Measurements from ENCODE around the gene PABPC1L.

PABPC1L gene

DNA sequence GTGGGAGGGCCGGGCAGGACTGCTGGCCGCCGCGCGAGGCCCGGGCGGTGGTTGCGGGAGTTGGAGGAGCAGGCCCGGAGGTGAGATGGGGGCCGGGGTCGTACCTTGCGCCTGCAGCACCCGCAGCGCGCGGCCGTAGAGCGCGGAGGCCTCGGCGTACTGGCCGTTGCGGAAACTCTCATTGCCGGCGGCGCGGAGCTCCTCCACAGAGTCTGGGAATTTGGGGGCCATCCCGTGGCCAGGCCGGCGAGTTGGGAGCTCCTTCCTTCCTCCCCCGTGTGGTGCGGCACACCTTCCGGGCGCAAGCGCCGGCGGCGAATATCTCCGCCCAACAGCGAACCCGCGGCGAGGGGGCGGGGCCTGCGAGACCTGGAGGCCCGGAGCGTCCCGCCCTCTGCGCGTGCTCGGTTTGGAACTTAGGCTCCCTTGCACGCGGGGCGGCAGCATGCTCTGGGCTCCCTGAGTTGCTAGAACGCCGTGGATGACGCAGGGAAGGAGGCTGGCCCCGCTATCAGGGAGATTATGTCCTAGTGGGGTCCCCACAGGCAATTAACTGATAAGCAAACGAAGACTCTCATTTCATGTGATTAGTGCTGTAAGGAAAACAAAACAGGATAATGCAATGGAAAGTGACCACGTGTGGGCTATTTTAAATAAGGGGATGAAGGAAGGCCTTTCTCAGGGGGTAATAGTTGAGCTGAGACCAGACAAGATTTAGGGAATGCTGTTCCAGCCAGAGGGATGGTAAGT is 50.4 kb downstream of the PABPC1L start, which contains the start of gene TOMM34 (continued):
- TF ChIP-seq, protein P1, sequence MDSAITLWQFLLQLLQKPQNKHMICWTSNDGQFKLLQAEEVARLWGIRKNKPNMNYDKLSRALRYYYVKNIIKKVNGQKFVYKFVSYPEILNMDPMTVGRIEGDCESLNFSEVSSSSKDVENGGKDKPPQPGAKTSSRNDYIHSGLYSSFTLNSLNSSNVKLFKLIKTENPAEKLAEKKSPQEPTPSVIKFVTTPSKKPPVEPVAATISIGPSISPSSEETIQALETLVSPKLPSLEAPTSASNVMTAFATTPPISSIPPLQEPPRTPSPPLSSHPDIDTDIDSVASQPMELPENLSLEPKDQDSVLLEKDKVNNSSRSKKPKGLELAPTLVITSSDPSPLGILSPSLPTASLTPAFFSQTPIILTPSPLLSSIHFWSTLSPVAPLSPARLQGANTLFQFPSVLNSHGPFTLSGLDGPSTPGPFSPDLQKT (IDR thresholded peaks at IDR 0.05; ENCODE audit: borderline replicate concordance, low read depth, low read length) = no peak
- TF ChIP-seq ZNF660 (tag by site-specific recombination; IDR thresholded peaks at IDR 0.05) (no peak), ZNF302 (tag by site-specific recombination; IDR thresholded peaks at IDR 0.05; ENCODE audit: low read depth) (no peak), ZNF211 (tag by site-specific recombination; IDR thresholded peaks at IDR 0.05; ENCODE audit: low read depth) (no peak), ZNF610 (tag by site-specific recombination; IDR thresholded peaks at IDR 0.05; ENCODE audit: borderline replicate concordance) (peak; percentile 50; the same call in 1 of the 2 replicates), KLF8 (tag by site-specific recombination; IDR thresholded peaks at IDR 0.05) (peak; percentile 62; the same call in 1 of the 2 replicates)

DNA sequence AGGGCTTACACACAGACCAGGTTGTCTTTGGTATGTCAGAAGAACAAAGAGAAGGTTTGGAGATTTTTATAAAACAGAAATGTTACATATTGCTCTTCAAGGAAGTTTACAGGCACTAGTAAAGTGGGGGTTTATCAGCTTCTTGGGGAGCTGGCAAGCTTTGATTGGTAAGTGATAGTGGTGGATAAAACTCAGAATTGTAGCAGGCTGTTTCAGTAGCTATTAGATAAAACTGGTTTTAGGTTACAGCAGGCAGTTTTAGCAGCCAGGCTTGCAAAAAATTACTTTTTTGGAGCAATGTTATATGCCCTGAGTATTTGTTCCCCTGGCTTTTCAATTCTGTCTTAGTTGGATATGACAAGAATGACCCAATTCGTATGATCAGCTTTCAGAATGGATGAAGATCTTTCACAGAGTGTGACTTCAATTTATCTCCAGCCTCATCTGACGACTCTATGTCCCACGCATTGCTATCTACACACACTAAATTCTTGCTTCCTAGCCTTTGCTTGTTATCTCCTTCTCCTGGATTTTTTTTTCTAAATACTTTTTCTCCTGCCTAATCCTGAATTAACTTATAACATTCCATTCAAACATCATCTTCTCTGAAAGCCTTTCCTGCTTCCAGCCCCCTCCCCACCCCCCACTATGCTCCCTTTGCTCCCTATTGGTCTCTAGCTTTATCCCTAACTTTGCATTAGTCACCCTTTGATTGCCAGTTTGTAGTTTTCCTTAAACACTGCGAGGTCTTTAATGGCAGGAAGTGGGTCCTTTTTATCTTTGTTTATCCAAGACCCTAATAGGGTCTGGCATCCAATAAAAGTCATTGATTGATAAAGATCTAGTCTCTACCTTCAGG is 51.4 kb downstream of the PABPC1L start:
- H3K9me3 ChIP-seq (ENCODE audit: control insufficient read depth, insufficient read depth, low read depth, low read length) = no peaks in the 10 kb centered on the region
- H3K4me3 ChIP-seq (ENCODE audit: low read depth, low read length) = no peak overlapping the region
- H3K4me1 ChIP-seq (ENCODE audit: control insufficient read depth, insufficient read depth, low read length) = peaks cover 4% of the 10 kb centered on the region
- CTCF ChIA-PET = interaction anchor here (1.3 kb wide), 1 partner anchor 19 kb away, joined by 5 read pairs; no protein-coding TSS in a partner anchor
- no peak overlapping the region for H3K27ac ChIP-seq (ENCODE audit: extremely low read depth, low read depth, low read length)
- POLR2A ChIA-PET = interaction anchor here (1.0 to 2.9 kb wide), 3 partner anchors 10 to 197 kb away, joined by 3 to 14 read pairs (median 4); no protein-coding TSS in a partner anchor
- peaks cover under 1 to 7% of the 10 kb centered on the region in 2 experiments; a peak in 1 of 3 replicates for H3K36me3 ChIP-seq (ENCODE audit: control insufficient read depth in 2 of 2, insufficient read depth in 1 of 2, low read length in 2 of 2)
- TF ChIP-seq ZNF335 (tag by site-specific recombination; conservative IDR thresholded peaks at IDR 0.05) = no peak
- TF ChIP-seq, protein P2, sequence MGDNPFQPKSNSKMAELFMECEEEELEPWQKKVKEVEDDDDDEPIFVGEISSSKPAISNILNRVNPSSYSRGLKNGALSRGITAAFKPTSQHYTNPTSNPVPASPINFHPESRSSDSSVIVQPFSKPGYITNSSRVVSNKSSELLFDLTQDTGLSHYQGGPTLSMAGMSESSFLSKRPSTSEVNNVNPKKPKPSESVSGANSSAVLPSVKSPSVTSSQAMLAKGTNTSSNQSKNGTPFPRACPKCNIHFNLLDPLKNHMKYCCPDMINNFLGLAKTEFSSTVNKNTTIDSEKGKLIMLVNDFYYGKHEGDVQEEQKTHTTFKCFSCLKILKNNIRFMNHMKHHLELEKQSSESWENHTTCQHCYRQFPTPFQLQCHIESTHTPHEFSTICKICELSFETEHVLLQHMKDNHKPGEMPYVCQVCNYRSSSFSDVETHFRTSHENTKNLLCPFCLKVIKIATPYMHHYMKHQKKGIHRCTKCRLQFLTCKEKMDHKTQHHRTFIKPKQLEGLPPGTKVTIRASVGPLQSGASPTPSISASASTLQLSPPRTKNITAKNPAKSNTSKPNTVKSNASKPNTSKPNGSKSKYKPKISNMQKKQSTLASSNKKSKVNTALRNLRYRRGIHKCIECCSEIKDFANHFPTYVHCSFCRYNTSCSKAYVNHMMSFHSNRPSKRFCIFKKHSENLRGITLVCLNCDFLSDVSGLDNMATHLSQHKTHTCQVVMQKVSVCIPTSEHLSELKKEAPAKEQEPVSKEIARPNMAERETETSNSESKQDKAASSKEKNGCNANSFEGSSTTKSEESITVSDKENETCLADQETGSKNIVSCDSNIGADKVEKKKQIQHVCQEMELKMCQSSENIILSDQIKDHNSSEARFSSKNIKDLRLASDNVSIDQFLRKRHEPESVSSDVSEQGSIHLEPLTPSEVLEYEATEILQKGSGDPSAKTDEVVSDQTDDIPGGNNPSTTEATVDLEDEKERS (tag by site-specific recombination; IDR thresholded peaks at IDR 0.05) = no peak
- TF ChIP-seq, protein P3, sequence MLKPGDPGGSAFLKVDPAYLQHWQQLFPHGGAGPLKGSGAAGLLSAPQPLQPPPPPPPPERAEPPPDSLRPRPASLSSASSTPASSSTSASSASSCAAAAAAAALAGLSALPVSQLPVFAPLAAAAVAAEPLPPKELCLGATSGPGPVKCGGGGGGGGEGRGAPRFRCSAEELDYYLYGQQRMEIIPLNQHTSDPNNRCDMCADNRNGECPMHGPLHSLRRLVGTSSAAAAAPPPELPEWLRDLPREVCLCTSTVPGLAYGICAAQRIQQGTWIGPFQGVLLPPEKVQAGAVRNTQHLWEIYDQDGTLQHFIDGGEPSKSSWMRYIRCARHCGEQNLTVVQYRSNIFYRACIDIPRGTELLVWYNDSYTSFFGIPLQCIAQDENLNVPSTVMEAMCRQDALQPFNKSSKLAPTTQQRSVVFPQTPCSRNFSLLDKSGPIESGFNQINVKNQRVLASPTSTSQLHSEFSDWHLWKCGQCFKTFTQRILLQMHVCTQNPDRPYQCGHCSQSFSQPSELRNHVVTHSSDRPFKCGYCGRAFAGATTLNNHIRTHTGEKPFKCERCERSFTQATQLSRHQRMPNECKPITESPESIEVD (tag by site-specific recombination; IDR thresholded peaks at IDR 0.05) = peak; percentile 75
- TF ChIP-seq SP7 (tag by site-specific recombination; IDR thresholded peaks at IDR 0.05) = 0 out of 2 replicates have a peak, but pooled peaks have one; percentile 24
- TF ChIP-seq ZNF48 (tag by site-specific recombination; IDR thresholded peaks at IDR 0.05) = no peak
- TF ChIP-seq TRIM28 (IDR thresholded peaks at IDR 0.05; ENCODE audit: borderline replicate concordance, low read length) = 0 out of 2 replicates have a peak, but pooled peaks have one; percentile 24
- TF ChIP-seq ZNF184 (tag by site-specific recombination; IDR thresholded peaks at IDR 0.05) = no peak
- TF ChIP-seq, protein P4, sequence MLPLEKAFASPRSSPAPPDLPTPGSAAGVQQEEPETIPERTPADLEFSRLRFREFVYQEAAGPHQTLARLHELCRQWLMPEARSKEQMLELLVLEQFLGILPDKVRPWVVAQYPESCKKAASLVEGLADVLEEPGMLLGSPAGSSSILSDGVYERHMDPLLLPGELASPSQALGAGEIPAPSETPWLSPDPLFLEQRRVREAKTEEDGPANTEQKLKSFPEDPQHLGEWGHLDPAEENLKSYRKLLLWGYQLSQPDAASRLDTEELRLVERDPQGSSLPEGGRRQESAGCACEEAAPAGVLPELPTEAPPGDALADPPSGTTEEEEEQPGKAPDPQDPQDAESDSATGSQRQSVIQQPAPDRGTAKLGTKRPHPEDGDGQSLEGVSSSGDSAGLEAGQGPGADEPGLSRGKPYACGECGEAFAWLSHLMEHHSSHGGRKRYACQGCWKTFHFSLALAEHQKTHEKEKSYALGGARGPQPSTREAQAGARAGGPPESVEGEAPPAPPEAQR (tag by site-specific recombination; IDR thresholded peaks at IDR 0.05) = no peak
- no peak for TF ChIP-seq ZBTB21 (tag by site-specific recombination; IDR thresholded peaks at IDR 0.05)
- no peak for TF ChIP-seq GLI2 (tag by site-specific recombination; IDR thresholded peaks at IDR 0.05; ENCODE audit: borderline replicate concordance, low read depth)
- no peak for TF ChIP-seq ZNF266 (tag by site-specific recombination; IDR thresholded peaks at IDR 0.05; ENCODE audit: low read depth)
- TF ChIP-seq ZNF555 (tag by site-specific recombination; conservative IDR thresholded peaks at IDR 0.05) = no peak
- no peak for TF ChIP-seq HOXD13 (CRISPR knock-in tag; IDR thresholded peaks at IDR 0.05; ENCODE audit: borderline replicate concordance)
- TF ChIP-seq ZSCAN16 (tag by site-specific recombination; IDR thresholded peaks at IDR 0.05) = no peak
- no peak for TF ChIP-seq ZNF114 (tag by site-specific recombination; IDR thresholded peaks at IDR 0.05)
- no peak for TF ChIP-seq ZNF174 (tag by site-specific recombination; IDR thresholded peaks at IDR 0.05)
- TF ChIP-seq ZNF548 (tag by site-specific recombination; IDR thresholded peaks at IDR 0.05) = no peak
- no peak for TF ChIP-seq MEIS1 (CRISPR knock-in tag; IDR thresholded peaks at IDR 0.05; ENCODE audit: borderline replicate concordance)
- no peak for TF ChIP-seq ZNF776 (tag by site-specific recombination; IDR thresholded peaks at IDR 0.05; ENCODE audit: borderline replicate concordance)
- no peak for TF ChIP-seq ZXDB (tag by site-specific recombination; IDR thresholded peaks at IDR 0.05)
- no peak for TF ChIP-seq ZSCAN23 (tag by site-specific recombination; IDR thresholded peaks at IDR 0.05)
- TF ChIP-seq GLIS2 (tag by site-specific recombination; IDR thresholded peaks at IDR 0.05) = 0 out of 2 replicates have a peak, but pooled peaks have one; percentile 21
